HEK293 (cell line): ENCODE measurements around the gene CACNA2D3.

Experiments
- CTCF ChIA-PET: fragments of 350-600 bp; formaldehyde crosslinking; extraction: SDS; loops from one replicate; lab custom pipeline; 2021; ENCODE audit warnings: antibody characterized with exemption; lab: Yijun Ruan, JAX
- POLR2A ChIA-PET: fragments of 300-600 bp; formaldehyde crosslinking; extraction: SDS; loops from one replicate; lab custom pipeline; 2020; ENCODE audit warnings: antibody characterized with exemption, inconsistent platforms; lab: Yijun Ruan, JAX
- H3K27ac ChIP-seq: fragments of 200-500 bp; sonication (Bioruptor generic); 2 replicates; pipeline ENCODE4 v1.5.1; 2014; ENCODE audit warnings: low read depth, low read length, control low read depth, inconsistent platforms; ENCODE audit errors: extremely low read depth
- H3K36me3 ChIP-seq, 2 experiments: fragments of 200-500 bp in 1 of 2; sonication (Bioruptor generic) in 1 of 2; 1 replicate in 1 of 2; 2 replicates in 1 of 2; pipeline ENCODE4 v1.5.1; 2014 to 2017; ENCODE audit warnings: inconsistent platforms in 2 of 2, low read length in 2 of 2; ENCODE audit not compliant: control insufficient read depth in 2 of 2, insufficient read depth in 1 of 2
- H3K4me1 ChIP-seq: fragments of 200-500 bp; sonication (Bioruptor generic); 2 replicates; pipeline ENCODE4 v1.5.1; 2014; ENCODE audit warnings: mild to moderate bottlenecking, low read length, inconsistent platforms; ENCODE audit not compliant: control insufficient read depth, insufficient read depth
- H3K4me3 ChIP-seq: 2 replicates; pipeline ENCODE4 v1.5.1; 2011; ENCODE audit warnings: low read depth, mild to moderate bottlenecking, control low read depth, low read length, moderate library complexity
- H3K9me3 ChIP-seq: fragments of 200-500 bp; sonication (Bioruptor generic); 2 replicates; pipeline ENCODE4 v1.5.1; 2014; ENCODE audit warnings: low read depth, low read length, inconsistent platforms; ENCODE audit not compliant: control insufficient read depth, insufficient read depth
- BCL11B ChIP-seq: fragments of 450-650 bp; formaldehyde crosslinking; IDR thresholded peaks from 2 replicates; pipeline ENCODE4 v1.5.1; 2016; ENCODE audit warnings: low read depth, missing biosample characterization, missing genetic modification characterization
- FEZF1 ChIP-seq: fragments of 450-650 bp; formaldehyde crosslinking; IDR thresholded peaks from 2 replicates; pipeline ENCODE4 v1.5.1; 2016; ENCODE audit warnings: missing biosample characterization, missing genetic modification characterization
- WT1 ChIP-seq: fragments of 450-650 bp; formaldehyde crosslinking; IDR thresholded peaks from 2 replicates; pipeline ENCODE4 v1.5.1; 2016; ENCODE audit warnings: missing biosample characterization, missing genetic modification characterization
- YY1 ChIP-seq: fragments of 450-650 bp; formaldehyde crosslinking; IDR thresholded peaks from 2 replicates; pipeline ENCODE4 v1.5.1; 2018; ENCODE audit warnings: missing biosample characterization, missing genetic modification characterization
- ZBTB20 ChIP-seq: fragments of 450-650 bp; formaldehyde crosslinking; IDR thresholded peaks from 2 replicates; pipeline ENCODE4 v1.5.1; 2016; ENCODE audit warnings: missing biosample characterization, missing genetic modification characterization
- ZFHX2 ChIP-seq: fragments of 450-650 bp; formaldehyde crosslinking; conservative IDR thresholded peaks from 2 replicates; pipeline ENCODE4 v1.5.1; 2016; ENCODE audit warnings: missing biosample characterization, missing genetic modification characterization
- ZNF184 ChIP-seq: fragments of 450-650 bp; IDR thresholded peaks from 2 replicates; pipeline ENCODE4 v1.5.1; 2018; ENCODE audit warnings: missing biosample characterization, mild to moderate bottlenecking, missing genetic modification characterization
- ZNF2 ChIP-seq: fragments of 450-650 bp; formaldehyde crosslinking; IDR thresholded peaks from 2 replicates; pipeline ENCODE4 v1.5.1; 2016; ENCODE audit warnings: missing biosample characterization, missing genetic modification characterization
- ZNF202 ChIP-seq: fragments of 450-650 bp; formaldehyde crosslinking; IDR thresholded peaks from 2 replicates; pipeline ENCODE4 v1.5.1; 2016; ENCODE audit warnings: missing biosample characterization, missing genetic modification characterization, borderline replicate concordance
- ZNF221 ChIP-seq: fragments of 450-650 bp; formaldehyde crosslinking; IDR thresholded peaks from 2 replicates; pipeline ENCODE4 v1.5.1; 2017; ENCODE audit warnings: missing biosample characterization, missing genetic modification characterization, borderline replicate concordance
- ZNF433 ChIP-seq: fragments of 450-650 bp; formaldehyde crosslinking; IDR thresholded peaks from 2 replicates; pipeline ENCODE4 v1.5.1; 2016; ENCODE audit warnings: missing biosample characterization, missing genetic modification characterization, low read depth
- ZNF48 ChIP-seq: fragments of 450-650 bp; formaldehyde crosslinking; IDR thresholded peaks from 2 replicates; pipeline ENCODE4 v1.5.1; 2016; ENCODE audit warnings: missing biosample characterization, missing genetic modification characterization
- ZNF521 ChIP-seq: fragments of 450-650 bp; formaldehyde crosslinking; IDR thresholded peaks from 2 replicates; pipeline ENCODE4 v1.5.1; 2017; ENCODE audit warnings: missing biosample characterization, mild to moderate bottlenecking, missing genetic modification characterization
- ZNF558 ChIP-seq: fragments of 450-650 bp; formaldehyde crosslinking; IDR thresholded peaks from 2 replicates; pipeline ENCODE4 v1.5.1; 2016; ENCODE audit warnings: missing biosample characterization, missing genetic modification characterization
- ZNF664 ChIP-seq: fragments of 450-650 bp; formaldehyde crosslinking; IDR thresholded peaks from 2 replicates; pipeline ENCODE4 v1.5.1; 2016; ENCODE audit warnings: missing biosample characterization, missing genetic modification characterization
- ZNF677 ChIP-seq: fragments of 450-650 bp; IDR thresholded peaks from 2 replicates; pipeline ENCODE4 v1.5.0; 2018; ENCODE audit warnings: missing biosample characterization, mild to moderate bottlenecking, missing genetic modification characterization, moderate library complexity
- ZNF747 ChIP-seq: fragments of 450-650 bp; formaldehyde crosslinking; IDR thresholded peaks from 2 replicates; pipeline ENCODE4 v1.5.1; 2016; ENCODE audit warnings: missing biosample characterization, missing genetic modification characterization
- ZSCAN30 ChIP-seq: fragments of 450-650 bp; IDR thresholded peaks from 2 replicates; pipeline ENCODE4 v1.5.1; 2018; ENCODE audit warnings: missing biosample characterization, mild to moderate bottlenecking, missing genetic modification characterization, moderate library complexity
- TF ChIP-seq, protein P1 (sequence below): fragments of 450-650 bp; formaldehyde crosslinking; IDR thresholded peaks from 2 replicates; pipeline ENCODE4 v1.5.1; 2016; ENCODE audit warnings: missing biosample characterization, missing genetic modification characterization
- TF ChIP-seq, protein P2 (sequence below): fragments of 450-650 bp; formaldehyde crosslinking; IDR thresholded peaks from 2 replicates; pipeline ENCODE4 v1.5.0; 2017; ENCODE audit warnings: missing biosample characterization, missing genetic modification characterization, borderline replicate concordance
- TF ChIP-seq, protein P3 (sequence below): fragments of 450-650 bp; formaldehyde crosslinking; IDR thresholded peaks from 2 replicates; pipeline ENCODE4 v1.5.1; 2016; ENCODE audit warnings: missing biosample characterization, missing genetic modification characterization
- TF ChIP-seq, protein P4 (sequence below): fragments of 450-650 bp; formaldehyde crosslinking; IDR thresholded peaks from 2 replicates; pipeline ENCODE4 v1.5.1; 2016; ENCODE audit warnings: missing biosample characterization, missing genetic modification characterization
- TF ChIP-seq, protein P5 (sequence below): fragments of 450-650 bp; formaldehyde crosslinking; IDR thresholded peaks from 2 replicates; pipeline ENCODE4 v1.5.1; 2016; ENCODE audit warnings: missing biosample characterization, missing genetic modification characterization

CACNA2D3 gene

DNA sequence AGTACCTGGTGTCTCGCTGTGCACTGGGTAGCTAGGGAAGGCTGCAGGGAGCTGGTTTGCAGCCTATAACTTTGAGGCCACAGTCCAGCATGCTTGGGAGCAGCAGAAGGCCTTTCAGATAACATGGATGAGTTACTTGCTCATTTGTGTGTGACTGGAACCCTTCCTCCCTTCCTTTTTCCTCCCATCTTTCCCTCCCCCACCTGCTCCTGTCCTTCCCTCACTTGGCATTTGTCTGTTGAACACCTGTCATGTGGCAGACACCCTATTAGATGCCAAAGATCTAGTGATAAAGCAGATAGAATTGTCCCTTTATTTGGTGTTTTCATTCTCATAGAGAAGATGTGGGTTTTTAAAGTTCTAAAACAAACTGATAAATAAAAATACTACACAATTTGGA is 733.9 kb downstream of the CACNA2D3 start:
- Histone ChIP-seq H3K4me1 (no peaks in the 10 kb centered on the region), H3K36me3 (no peaks in the 10 kb centered on the region), H3K9me3 (no peaks in the 10 kb centered on the region), H3K27ac (no peak overlapping the region), H3K4me3 (no peak overlapping the region)
- ChIA-PET POLR2A (no interaction called here), CTCF (interaction anchor here (0.5 kb wide), 1 partner anchor 42 kb away, joined by 3 read pairs; no protein-coding TSS in a partner anchor)
- no peak for TF ChIP-seq ZNF2 (tag by site-specific recombination)
- TF ChIP-seq ZBTB20 (tag by site-specific recombination): no peak
- no peak for TF ChIP-seq ZNF747 (tag by site-specific recombination)
- TF ChIP-seq WT1 (tag by site-specific recombination): no peak
- TF ChIP-seq BCL11B: no peak
- no peak for TF ChIP-seq ZSCAN30 (tag by site-specific recombination)
- TF ChIP-seq, protein P1, sequence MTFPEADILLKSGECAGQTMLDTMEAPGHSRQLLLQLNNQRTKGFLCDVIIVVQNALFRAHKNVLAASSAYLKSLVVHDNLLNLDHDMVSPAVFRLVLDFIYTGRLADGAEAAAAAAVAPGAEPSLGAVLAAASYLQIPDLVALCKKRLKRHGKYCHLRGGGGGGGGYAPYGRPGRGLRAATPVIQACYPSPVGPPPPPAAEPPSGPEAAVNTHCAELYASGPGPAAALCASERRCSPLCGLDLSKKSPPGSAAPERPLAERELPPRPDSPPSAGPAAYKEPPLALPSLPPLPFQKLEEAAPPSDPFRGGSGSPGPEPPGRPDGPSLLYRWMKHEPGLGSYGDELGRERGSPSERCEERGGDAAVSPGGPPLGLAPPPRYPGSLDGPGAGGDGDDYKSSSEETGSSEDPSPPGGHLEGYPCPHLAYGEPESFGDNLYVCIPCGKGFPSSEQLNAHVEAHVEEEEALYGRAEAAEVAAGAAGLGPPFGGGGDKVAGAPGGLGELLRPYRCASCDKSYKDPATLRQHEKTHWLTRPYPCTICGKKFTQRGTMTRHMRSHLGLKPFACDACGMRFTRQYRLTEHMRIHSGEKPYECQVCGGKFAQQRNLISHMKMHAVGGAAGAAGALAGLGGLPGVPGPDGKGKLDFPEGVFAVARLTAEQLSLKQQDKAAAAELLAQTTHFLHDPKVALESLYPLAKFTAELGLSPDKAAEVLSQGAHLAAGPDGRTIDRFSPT: no peak
- TF ChIP-seq ZFHX2 (tag by site-specific recombination): no peak
- TF ChIP-seq, protein P2, sequence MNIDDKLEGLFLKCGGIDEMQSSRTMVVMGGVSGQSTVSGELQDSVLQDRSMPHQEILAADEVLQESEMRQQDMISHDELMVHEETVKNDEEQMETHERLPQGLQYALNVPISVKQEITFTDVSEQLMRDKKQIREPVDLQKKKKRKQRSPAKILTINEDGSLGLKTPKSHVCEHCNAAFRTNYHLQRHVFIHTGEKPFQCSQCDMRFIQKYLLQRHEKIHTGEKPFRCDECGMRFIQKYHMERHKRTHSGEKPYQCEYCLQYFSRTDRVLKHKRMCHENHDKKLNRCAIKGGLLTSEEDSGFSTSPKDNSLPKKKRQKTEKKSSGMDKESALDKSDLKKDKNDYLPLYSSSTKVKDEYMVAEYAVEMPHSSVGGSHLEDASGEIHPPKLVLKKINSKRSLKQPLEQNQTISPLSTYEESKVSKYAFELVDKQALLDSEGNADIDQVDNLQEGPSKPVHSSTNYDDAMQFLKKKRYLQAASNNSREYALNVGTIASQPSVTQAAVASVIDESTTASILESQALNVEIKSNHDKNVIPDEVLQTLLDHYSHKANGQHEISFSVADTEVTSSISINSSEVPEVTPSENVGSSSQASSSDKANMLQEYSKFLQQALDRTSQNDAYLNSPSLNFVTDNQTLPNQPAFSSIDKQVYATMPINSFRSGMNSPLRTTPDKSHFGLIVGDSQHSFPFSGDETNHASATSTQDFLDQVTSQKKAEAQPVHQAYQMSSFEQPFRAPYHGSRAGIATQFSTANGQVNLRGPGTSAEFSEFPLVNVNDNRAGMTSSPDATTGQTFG: no peak
- no peak for TF ChIP-seq ZNF433 (tag by site-specific recombination)
- TF ChIP-seq ZNF664 (tag by site-specific recombination): no peak
- no peak for TF ChIP-seq ZNF677 (tag by site-specific recombination)
- TF ChIP-seq YY1 (tag by site-specific recombination): no peak

DNA sequence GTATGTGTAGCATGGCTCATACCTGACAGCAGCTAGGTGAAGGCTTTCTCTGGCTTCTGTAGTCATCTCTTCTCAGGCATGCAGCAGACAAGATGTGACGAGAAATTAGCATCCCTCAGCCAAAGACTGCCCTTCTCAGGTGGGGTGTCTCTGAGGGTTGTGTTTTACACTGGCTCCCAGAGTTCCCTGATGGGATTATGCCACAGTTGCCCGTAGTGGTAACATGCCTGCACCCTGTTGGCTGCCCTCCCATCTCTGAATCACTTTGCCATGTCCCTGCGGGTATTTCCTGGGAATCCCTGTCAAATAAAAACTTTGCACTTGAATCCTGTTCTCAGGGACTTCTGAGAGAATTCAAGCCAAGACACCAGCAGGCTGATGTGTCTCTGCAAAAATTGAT is 735.0 kb downstream of the CACNA2D3 start:
- Histone ChIP-seq H3K4me3 (no peak overlapping the region), H3K27ac (no peak overlapping the region), H3K4me1 (no peaks in the 10 kb centered on the region), H3K9me3 (no peaks in the 10 kb centered on the region), H3K36me3 (no peaks in the 10 kb centered on the region)
- ChIA-PET CTCF (interaction anchor here (0.7 kb wide), 1 partner anchor 57 kb away, joined by 3 read pairs; no protein-coding TSS in a partner anchor), POLR2A (no interaction called here)
- TF ChIP-seq, protein P3, sequence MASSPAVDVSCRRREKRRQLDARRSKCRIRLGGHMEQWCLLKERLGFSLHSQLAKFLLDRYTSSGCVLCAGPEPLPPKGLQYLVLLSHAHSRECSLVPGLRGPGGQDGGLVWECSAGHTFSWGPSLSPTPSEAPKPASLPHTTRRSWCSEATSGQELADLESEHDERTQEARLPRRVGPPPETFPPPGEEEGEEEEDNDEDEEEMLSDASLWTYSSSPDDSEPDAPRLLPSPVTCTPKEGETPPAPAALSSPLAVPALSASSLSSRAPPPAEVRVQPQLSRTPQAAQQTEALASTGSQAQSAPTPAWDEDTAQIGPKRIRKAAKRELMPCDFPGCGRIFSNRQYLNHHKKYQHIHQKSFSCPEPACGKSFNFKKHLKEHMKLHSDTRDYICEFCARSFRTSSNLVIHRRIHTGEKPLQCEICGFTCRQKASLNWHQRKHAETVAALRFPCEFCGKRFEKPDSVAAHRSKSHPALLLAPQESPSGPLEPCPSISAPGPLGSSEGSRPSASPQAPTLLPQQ (tag by site-specific recombination): no peak
- TF ChIP-seq, protein P4, sequence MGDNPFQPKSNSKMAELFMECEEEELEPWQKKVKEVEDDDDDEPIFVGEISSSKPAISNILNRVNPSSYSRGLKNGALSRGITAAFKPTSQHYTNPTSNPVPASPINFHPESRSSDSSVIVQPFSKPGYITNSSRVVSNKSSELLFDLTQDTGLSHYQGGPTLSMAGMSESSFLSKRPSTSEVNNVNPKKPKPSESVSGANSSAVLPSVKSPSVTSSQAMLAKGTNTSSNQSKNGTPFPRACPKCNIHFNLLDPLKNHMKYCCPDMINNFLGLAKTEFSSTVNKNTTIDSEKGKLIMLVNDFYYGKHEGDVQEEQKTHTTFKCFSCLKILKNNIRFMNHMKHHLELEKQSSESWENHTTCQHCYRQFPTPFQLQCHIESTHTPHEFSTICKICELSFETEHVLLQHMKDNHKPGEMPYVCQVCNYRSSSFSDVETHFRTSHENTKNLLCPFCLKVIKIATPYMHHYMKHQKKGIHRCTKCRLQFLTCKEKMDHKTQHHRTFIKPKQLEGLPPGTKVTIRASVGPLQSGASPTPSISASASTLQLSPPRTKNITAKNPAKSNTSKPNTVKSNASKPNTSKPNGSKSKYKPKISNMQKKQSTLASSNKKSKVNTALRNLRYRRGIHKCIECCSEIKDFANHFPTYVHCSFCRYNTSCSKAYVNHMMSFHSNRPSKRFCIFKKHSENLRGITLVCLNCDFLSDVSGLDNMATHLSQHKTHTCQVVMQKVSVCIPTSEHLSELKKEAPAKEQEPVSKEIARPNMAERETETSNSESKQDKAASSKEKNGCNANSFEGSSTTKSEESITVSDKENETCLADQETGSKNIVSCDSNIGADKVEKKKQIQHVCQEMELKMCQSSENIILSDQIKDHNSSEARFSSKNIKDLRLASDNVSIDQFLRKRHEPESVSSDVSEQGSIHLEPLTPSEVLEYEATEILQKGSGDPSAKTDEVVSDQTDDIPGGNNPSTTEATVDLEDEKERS (tag by site-specific recombination): no peak
- no peak for TF ChIP-seq ZNF521 (tag by site-specific recombination)
- no peak for TF ChIP-seq YY1 (tag by site-specific recombination)
- TF ChIP-seq ZNF558: no peak
- no peak for TF ChIP-seq ZNF202
- no peak for TF ChIP-seq FEZF1 (tag by site-specific recombination)
- TF ChIP-seq ZNF221 (tag by site-specific recombination): no peak
- no peak for TF ChIP-seq ZNF184 (tag by site-specific recombination)
- TF ChIP-seq ZNF48 (tag by site-specific recombination): no peak
- TF ChIP-seq ZNF677 (tag by site-specific recombination): no peak
- TF ChIP-seq, protein P5, sequence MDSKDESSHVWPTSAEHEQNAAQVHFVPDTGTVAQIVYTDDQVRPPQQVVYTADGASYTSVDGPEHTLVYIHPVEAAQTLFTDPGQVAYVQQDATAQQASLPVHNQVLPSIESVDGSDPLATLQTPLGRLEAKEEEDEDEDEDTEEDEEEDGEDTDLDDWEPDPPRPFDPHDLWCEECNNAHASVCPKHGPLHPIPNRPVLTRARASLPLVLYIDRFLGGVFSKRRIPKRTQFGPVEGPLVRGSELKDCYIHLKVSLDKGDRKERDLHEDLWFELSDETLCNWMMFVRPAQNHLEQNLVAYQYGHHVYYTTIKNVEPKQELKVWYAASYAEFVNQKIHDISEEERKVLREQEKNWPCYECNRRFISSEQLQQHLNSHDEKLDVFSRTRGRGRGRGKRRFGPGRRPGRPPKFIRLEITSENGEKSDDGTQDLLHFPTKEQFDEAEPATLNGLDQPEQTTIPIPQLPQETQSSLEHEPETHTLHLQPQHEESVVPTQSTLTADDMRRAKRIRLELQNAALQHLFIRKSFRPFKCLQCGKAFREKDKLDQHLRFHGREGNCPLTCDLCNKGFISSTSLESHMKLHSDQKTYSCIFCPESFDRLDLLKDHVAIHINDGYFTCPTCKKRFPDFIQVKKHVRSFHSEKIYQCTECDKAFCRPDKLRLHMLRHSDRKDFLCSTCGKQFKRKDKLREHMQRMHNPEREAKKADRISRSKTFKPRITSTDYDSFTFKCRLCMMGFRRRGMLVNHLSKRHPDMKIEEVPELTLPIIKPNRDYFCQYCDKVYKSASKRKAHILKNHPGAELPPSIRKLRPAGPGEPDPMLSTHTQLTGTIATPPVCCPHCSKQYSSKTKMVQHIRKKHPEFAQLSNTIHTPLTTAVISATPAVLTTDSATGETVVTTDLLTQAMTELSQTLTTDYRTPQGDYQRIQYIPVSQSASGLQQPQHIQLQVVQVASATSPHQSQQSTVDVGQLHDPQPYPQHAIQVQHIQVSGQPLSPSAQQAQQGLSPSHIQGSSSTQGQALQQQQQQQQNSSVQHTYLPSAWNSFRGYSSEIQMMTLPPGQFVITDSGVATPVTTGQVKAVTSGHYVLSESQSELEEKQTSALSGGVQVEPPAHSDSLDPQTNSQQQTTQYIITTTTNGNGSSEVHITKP (tag by site-specific recombination): no peak
